Measurements from ENCODE around the gene TTC28.
"Not testable (repeated sequence)": the region's sequence is repeated elsewhere in the genome, so short reads cannot be mapped to it uniquely, and the experiment has no call there.

DNA sequence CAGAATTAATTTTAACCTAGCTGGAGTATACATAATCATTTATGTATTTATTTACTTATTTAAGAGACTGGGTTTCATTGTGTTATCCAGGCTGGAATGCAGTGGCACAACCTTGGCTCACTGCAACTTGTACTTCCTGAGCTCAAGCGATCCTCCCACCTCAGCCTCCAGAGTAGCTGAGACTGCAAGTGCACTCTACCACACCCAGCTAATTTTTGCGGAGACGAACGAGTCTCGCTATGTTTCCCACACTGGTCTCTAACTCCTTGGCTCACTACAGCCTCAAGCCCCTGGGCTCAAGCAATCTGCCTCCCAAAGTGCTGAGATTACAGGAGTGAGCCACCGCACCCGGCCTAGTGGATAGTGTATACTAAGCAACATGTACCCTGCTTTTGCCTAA is 1.5 kb downstream of the TTC28 start:
- TF ChIP-seq, protein P1, sequence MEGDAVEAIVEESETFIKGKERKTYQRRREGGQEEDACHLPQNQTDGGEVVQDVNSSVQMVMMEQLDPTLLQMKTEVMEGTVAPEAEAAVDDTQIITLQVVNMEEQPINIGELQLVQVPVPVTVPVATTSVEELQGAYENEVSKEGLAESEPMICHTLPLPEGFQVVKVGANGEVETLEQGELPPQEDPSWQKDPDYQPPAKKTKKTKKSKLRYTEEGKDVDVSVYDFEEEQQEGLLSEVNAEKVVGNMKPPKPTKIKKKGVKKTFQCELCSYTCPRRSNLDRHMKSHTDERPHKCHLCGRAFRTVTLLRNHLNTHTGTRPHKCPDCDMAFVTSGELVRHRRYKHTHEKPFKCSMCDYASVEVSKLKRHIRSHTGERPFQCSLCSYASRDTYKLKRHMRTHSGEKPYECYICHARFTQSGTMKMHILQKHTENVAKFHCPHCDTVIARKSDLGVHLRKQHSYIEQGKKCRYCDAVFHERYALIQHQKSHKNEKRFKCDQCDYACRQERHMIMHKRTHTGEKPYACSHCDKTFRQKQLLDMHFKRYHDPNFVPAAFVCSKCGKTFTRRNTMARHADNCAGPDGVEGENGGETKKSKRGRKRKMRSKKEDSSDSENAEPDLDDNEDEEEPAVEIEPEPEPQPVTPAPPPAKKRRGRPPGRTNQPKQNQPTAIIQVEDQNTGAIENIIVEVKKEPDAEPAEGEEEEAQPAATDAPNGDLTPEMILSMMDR (IDR thresholded peaks at IDR 0.05): not testable (repeated sequence)
- not testable (repeated sequence) for TF ChIP-seq EZH2, EZH2phosphoT487 (IDR thresholded peaks at IDR 0.05)
